H1 (cell line): Measurements from ENCODE around the gene ADIPOR1.

ENCODE experiments used
- JUND ChIP-seq: IDR thresholded peaks from 2 replicates; pipeline ENCODE4 v1.6.1; 2011; ENCODE audit warnings: mild to moderate bottlenecking, improper control_type of control experiment, low read length
- YY1 ChIP-seq: IDR thresholded peaks from 2 replicates; pipeline ENCODE4 v1.6.1; 2011; ENCODE audit warnings: low read depth, mild to moderate bottlenecking, low read length
- ZNF274 ChIP-seq: IDR thresholded peaks from 2 replicates; pipeline ENCODE4 v1.7.0; 2012; ENCODE audit warnings: low read length, borderline replicate concordance; ENCODE audit errors: extremely low read depth
- TF ChIP-seq, protein P1 (sequence below): IDR thresholded peaks from 2 replicates; pipeline ENCODE4 v1.6.1; 2011; ENCODE audit warnings: low read length, improper control_type of control experiment

DNA sequence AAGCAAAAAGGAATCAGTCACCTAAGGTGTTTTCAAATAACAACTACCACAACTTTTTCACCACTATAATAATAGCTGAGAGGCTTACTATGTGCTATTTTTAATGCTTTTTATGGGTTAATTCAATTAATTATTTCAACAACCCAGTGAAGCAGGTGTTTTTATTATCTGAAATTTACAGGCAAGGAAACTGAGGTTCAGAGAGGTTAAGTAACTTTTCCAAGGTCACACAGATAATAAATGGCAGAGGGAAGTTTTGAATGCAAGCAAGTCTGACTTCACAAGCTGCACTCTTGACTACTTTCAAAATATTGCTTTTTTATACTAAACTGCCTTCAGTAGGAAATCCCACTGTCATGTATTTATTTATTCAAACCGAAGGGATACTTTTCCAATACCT is 44.8 kb upstream of the ADIPOR1 start:
- TF ChIP-seq JUND: no peak
- TF ChIP-seq, protein P1, sequence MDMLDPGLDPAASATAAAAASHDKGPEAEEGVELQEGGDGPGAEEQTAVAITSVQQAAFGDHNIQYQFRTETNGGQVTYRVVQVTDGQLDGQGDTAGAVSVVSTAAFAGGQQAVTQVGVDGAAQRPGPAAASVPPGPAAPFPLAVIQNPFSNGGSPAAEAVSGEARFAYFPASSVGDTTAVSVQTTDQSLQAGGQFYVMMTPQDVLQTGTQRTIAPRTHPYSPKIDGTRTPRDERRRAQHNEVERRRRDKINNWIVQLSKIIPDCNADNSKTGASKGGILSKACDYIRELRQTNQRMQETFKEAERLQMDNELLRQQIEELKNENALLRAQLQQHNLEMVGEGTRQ: no peak
- no peak for TF ChIP-seq ZNF274
- no peak for TF ChIP-seq YY1
